ENCODE measurements around the gene GJD2.

GJD2 gene

DNA sequence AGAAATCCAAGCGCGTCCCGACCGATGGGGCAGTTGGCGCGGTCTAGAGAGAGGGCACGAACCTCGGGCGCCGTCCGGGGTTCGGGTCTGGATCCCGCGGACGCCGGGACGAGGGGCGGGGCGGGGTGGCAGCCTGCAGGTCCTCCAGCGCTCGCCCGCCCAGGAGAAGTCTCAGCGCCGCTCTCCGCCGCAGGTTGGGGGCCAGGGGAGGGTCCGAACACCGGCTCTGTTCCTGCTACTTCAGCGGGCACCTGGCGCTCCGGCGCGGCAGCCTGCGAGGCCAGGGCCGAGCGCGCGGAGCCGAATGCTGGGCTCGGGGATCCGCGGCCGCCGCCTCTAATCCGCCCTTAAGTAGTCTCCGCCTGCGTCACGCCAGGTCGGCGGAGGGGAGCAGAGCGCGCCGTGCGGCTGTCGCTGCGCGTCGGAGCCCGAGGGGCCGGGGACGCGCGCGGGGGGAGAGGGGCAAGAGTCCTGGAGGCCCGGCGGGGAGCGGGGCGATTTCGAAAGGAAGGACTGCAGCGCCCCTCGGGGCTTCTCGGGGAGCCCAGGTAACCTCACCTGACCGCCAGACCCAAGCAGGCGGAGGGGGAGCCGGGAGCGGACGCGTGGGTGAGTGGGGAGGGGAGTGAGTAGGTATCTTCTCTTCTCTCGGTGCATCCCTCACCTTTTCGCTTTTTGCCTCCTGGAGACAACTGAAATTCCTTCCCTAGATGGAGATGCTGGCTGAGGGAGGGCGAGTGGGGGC is at the start of gene GJD2:
GJD2 (minus strand) TSS at position 325 of the 745 bp plus-strand sequence. CDS start 510 bp downstream, outside the sequence.
- no peak for DNase-seq

DNA sequence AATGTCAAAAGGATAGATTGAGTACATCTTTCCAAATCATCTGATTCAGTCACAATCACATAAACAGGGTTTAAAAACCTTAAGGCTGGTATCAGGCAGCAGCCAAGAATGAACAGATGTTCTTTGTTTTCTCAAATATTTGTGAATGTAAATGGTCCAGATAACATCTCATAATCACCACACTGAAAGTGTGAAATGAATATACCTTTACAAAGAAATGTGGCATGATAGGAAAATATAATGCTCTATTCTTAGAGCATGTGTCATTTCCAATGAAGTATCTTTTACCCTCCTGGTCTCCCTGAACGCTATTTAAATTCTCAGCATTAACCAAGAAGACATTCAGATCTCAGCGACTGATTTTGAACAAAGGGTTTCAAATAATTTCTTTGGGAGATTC is 49.3 kb upstream of the GJD2 start:
- no peak for DNase-seq

DNA sequence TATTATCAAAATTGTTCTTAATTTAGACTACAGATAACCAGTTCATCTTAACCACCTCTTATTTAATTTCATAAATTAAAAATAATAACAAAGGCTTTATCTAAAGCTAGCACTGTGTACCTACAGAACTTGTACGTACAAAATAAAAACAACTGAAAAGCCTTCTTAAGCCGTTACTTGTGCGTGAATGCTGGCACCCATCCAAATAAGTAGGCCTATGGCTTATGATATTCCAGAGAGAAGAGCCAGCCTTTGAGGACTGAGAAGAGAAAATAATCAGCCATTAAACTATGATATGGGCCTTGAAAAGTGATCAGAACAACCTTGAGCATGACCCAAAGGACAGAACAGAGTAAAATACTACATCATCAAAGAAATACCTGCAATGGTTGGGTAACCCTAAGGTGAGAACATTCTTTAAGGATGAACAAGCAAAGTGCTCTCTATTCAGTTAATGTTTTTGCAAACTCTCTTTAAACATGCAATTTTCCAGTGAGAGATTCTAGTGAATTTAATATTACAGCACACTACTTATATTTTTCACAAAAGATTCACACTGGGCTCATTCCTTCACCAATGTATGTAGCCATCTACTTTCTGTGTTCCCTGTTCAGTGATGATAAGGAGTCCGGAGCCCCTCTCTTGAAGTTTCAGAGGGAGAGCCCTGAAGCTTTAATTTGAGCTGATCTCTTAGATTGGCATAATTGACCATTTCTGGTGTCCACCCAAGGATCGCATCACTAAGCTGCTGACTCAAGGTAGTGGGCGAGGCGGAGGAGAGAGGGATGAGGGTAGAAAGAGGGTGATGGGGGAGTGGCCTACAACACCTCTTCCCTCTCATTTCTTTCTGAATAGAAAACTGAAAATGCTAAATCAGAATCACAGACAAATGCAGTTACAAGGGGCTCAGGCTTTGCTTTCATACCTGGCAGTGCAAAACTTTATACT is 48.3 kb upstream of the GJD2 start:
- no peak for DNase-seq

DNA sequence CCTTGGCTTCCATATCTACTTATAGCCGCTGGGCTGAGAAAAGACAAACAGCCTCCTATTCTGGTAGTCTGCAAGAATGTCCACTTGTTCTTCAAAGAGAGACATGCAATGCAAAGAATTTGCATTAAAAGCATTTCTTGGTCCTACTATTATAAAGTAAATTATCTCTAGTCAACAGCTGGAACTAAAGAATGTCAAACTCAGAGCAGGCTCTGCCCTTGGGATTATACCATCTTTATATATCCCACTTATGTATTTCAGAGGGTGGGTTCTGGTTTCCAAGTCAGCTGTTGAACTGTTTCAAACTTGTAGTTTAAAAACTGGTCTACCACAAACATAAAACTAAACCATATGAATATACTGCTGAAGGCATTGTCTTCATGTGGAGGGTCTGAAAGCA is 47.6 kb upstream of the GJD2 start:
- DNase-seq: no peak

DNA sequence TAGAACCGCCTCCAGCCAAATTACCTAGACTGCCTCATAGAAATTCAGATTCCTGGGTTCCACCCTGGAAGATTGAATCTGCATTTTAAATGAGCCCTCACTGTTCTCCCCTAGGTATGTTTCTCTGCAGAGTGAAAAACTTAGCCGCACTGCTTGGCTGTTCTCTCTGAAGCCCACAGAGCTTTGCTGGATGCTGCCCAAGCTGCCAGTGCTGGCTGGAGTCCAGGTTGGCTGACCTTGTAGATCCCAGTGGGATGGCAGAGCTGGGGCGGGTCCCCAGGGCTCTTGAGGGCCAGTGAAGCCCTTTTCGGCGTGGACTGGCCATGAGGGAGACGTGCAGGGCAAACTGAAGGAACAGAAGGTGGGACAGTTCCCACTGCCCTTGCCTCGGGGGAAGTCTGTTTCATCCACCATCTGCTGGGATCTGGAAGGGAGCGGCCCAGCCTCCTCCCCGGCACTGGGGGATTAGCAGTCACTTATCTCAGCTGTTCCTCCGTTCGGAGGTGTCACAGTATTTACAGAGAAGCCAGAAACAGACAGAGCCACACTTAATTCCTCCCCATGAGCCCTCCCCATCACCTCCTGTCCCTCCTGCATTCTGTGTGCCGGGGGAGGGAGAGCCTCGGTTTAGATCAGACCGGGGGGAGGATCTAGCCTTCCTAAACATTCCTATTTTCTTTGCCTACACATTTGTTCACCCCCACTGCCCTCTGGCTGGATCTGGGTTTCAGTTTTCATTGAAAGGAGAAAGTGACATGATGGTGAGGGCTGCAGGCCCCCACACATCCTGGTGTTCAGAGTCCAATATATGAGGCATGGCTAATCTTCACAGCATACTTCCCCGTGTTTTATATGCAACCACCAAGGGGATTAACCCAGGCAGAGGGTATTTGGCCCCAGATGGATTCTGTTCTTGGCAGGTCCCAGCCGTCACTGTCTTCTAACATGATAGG is 44.6 kb upstream of the GJD2 start:
- DNase-seq: no peak

DNA sequence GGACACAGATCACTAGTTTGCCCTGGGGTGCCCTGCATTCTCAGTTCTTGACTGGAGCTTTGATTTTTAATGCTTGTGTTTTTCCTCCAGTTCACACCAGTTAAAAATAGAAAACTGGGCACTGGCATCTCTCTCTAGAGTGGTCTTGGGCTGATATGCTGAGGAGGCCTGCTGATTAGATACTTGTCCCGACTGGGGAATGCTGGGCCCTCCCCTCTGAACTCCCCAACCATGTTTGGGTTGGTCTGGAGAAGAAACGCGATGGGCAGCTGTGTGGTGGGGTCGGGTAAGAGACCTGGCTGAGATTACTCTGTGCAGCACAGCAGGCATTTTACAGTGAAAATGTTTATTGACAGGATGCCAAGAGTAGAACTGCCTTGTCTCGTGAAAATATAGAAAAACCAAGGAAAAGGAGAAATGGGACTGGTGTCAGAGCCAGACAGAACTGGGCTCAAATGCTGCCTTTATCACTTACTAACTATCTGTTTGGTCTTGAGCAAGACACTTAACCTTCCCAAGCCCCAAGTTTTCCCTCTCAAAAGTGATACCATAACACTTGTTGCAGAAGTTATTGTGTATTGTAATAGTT is 42.1 kb upstream of the GJD2 start:
- DNase-seq: no peak

DNA sequence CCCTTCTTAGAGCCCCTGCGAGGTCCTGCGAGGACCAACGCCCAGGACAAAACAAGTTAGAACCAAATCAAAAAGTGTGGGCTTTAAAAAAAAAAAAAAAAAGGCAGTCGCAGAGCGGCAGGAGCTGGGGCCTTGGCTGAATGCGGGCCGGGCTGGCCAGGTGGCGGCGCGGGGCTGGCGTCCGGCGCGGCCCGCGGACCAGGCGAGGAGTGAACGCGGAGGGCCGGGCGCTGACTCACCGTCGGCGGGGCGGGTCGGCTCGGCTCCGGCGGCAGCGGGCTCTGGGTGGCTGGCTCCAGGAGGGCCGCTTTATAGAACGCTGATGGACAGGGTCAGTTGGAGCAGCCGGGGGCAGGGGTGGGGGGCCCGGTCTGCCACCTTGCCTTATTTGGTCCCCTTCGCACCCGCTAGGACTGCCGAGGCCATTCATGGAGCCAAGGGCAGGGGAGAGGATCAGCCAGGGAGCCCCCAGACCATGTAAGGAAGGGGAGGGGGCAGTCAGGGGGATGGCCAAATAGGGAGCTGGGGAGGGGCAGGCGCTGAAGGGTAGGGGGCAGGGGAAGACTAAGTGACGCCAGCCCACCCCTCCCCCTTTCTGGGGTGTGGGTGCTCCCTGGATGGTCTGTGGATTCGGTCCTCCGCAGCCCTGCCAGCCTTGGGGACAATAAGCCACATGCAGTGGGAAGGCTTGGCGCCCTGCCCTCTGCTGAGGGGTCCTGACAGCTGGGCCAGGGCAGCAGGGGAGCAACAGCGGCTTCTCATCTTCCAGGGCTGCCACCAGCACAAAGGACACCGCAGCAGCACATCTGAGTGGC is 40.7 kb upstream of the GJD2 start, which contains the start of gene ACTC1:
ACTC1 (minus strand) TSS at position 283 of the 815 bp plus-strand sequence. CDS start 741 bp downstream, outside the sequence.
- no peak for DNase-seq

DNA sequence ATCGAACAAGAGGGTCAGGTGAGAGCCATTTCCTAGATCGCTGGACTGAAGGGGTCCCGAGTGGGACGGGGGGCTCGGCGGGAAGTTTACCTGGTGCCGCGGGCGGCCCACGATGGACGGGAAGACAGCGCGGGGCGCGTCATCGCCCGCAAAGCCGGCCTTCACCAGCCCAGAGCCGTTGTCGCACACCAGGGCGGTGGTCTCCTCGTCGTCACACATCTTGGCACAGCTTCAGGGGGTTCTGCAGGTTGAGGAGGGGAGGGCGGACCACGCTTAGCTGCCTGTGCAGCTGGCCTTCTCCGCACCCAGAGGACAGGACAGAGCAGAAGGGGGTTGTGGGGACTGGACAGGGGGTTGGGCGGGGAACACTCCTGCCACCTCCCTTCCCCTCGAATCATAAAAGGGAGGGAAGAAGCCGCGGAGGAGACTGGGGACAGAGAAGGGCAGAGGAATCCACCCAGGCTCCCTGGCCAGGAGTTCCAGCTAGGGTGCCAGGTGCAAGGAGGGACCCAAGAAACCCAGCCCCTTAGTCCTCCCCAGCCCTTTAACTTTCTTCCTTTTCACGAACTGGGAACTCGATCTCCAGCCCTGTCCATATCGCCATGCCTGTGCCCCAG is 39.9 kb upstream of the GJD2 start:
- no peak for DNase-seq

DNA sequence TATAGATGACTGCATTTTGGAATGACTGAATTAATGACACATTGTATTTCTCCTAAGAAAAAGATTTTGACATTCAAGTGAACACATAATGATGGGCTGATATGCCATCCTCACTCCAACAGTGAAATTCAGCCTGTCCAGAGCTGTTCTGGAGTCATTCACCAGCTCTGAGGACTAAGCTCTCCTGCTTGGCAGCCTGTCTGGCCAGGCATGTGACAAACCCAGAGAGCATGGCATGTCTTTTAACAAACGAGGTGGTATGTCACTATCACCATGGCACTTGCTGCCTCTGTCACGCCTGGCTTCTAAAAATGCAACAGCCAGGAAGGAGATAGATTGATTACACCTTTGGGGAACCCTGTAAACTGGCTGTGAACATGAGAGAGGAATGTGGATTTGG is 39.1 kb upstream of the GJD2 start:
- DNase-seq: no peak

DNA sequence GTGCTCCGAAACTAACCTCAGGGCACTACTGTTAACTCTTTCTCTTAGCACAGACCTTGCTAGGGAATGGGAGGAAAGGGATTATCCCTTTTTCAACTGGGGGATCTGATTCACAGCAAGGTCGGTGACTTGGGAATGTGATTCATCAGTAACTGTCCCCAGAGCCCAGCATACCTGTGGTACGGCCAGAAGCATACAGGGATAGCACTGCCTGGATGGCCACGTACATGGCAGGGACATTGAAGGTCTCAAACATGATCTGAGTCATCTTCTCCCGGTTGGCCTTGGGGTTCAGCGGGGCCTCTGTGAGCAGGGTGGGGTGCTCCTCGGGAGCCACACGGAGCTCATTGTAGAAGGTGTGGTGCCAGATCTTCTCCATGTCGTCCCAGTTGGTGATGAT is 38.3 kb upstream of the GJD2 start:
- DNase-seq: no peak

DNA sequence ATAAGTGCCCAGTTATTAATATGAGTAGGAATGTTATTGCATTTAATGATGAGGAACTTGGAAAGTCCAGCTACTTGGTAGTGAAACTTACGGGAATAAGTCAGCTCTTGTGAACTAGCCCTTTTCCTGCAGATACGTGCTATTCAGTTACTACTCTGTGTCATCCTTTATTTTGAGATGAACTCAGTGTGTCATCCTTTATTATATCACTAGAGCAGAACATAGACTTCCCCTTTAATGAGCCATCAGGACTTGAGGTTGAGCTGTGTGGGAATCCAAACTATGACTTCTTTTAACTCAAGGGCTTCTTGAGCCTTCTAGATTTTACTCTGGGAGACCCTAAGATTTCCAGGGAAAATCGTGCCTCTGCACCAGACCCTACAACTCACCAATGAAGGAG is 36.9 kb upstream of the GJD2 start:
- DNase-seq: no peak

DNA sequence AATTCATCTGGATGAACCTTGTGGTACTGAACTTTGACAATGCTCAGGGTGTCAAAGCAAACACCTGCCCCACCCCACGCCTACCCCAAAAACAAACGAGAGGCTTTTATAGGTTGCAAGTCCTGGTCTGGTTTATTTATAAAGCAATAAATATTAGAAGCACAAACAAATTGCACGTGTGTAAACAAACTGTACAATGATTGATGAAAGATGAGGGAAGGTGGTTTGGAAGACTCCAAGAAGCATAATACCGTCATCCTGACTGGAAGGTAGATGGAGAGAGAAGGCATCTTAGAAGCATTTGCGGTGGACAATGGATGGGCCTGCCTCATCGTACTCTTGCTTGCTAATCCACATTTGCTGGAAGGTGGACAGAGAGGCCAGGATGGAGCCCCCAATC is 35.3 kb upstream of the GJD2 start:
- DNase-seq: no peak

DNA sequence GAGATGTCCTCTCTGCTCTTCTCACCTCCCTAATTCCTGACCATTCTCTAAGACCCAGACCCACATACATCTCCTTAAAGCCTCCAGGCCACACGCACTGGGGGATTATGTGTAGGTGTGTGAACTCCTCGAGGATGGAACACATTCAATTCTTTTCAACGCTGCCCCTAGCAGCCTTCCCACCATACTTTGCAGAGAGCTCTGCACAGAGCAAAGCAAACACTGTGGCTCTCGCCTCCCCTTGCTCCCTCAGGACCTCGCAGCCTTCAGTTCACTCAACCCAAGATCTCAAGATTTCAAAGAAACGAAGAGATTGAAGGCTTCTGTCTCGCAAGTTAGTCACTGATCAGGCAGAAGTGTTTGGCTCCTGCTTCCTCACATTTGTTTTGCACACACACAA is 34.5 kb upstream of the GJD2 start:
- DNase-seq: no peak

DNA sequence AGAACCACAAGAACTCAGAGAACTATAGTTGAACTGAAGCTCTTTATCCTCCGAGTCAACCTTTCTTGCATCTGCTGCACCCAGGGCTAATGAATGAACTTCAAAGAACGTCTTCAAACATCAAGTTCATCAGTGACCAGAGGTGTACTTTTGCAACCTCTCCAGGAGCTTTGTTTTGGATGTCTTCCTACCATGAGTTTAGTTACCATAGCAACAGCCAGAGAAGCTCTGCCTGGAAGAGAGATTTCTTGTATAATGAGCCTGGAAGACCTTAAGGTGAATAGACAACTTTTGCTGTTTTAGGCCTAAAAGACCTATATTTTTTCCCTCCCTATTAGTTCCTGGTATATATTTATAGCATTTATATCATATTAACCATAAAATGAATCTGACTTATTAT is 31.4 kb upstream of the GJD2 start:
- DNase-seq: no peak

DNA sequence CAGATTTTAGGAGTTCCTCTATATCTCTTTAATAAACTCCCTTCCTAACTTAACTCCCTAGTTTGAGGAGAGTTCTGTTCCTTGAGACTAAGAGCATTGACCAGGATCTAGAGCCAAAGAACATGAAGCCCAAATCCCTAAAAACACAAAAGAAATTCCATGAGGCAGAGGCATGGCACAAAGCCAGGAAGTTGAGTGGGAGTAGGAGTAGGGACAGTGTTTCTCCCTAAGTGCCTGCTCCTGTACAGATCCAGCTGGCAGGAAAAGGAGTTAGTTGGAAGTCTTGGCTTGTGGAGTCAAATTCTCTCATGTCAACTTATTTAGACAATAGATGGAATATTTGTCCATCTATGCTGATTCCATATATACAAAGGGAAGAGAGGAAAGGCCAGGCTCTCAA is 29.2 kb upstream of the GJD2 start:
- DNase-seq: no peak

DNA sequence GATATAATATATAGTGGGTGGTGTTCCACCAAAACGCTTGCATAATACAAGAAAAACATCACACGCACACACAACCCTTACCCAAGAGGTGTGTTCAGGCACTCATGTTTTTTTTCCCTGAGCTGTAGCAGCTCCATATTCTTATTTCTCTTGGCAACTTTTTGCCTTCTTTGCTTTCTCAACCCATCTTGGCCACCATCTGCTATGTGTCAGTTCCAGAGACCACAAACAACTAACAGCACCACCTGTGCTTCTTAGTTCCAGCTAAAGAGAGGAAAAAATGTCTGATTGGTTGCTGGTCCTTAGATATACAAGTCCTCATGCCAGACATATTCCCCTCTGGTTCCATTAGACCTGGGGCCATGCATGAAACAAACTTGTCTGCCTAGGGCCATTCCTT is 28.6 kb upstream of the GJD2 start:
- DNase-seq: no peak

DNA sequence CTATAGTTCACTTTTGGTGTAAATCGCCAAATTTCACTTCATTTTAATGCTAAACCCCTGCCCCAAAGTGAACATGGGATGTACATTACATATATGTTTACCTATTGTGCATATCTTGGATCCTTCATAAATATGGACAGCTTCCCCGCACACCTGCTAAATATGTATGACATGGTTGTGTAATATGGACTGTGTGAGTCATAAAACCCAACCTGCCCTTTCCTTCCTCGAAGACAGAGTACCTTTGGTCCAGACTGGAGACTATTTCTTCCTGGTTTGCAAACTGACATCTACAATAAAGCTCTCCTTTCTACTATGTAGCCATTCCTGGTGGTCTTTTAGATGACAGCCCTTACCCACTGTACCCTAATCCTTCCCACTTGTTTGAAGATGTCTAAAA is 28.1 kb upstream of the GJD2 start:
- DNase-seq: no peak

DNA sequence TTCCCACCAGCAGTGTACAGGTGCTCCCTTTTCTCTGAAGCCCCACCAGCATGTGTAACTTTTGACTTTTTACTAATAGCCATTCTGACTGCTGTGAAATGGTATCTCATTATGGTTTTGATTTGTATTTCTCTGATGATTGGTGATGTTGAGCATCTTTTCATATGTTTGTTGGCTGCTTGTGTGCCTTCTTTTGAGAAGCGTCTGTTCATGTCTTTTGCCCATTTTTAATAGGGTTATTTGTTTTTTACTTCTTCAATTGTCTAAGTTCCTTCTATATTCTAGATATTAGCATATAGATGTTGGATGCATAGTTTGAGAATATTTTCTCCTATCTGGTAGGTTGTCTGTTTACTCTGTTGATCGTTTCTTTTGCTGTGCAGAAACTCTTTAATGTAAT is 25.9 kb upstream of the GJD2 start:
- no peak for DNase-seq

DNA sequence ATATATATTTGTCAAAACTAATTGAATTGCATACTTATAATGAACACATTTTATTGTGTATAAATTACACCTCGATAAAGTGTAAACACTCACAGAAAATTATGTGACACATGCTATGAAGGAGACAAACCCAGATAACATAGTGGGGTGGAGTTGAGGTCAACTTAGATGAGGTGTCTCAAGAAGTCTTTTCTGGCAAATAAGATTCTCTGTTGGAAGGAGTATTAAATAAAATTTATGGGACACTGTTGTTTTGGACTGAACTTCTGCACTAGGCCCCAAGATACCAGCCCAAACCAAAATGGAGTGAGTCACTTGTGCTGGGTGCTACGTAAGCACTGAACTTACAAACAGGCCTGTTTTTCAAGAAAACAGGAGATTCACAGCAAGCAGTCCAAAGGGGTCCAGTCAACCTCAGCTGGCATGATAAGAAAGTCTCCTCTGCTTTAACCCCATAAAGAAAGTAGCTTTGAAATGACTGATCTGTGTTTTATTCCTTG is 21.9 kb upstream of the GJD2 start:
- no peak for DNase-seq

DNA sequence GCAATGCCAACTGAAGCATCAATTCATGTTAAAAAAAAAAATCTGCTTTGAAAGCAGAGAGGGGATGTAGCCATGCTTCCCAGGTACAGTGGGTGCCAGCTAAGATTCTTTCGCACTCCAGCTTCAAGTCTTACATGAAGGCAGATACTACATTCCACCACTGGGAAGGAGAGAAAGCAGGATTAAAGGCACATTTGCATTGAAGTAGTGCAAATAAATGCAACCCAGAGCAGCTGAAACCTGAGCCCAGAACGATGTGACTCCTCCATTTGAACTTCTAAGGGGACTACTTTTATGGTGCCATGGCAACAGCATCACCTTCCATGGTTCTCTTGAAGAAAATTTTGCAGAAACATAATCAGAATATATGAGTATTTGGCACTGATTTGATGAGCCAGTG is 19.1 kb upstream of the GJD2 start:
- DNase-seq: no peak

DNA sequence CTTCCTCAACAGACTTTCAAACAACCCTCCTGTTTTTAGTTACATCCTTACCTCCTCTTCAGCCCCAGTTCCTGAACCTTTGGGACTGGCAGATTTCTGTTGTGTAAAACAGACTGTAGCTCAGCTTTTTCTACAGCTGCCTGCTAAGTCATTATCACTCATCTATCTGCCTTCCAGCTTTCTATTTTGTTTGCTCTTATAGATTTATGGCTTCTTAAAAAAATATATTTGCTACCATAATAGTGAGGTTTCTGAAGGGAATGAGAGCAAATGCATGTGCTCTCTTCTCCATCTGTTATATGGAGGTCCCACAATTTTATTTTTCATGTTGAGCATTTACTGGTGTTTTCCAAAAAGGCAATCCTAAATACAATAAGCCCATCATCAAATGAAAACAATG is 18.2 kb upstream of the GJD2 start:
- DNase-seq: no peak

Data from CD4-positive, alpha-beta T cell treated with Interleukin-17A for 1 hour (primary cell).